Keratinocyte (primary cell): ENCODE measurements around the gene PHF14. TPM values are rescaled to one million over a fixed set of nuclear protein-coding genes. Genes with fewer than 3 reads are reported as not detected.

Experiments
- DNase-seq: peaks from one replicate; pipeline ENCODE4 v3.0.0-alpha.2; 2011; ENCODE audit warnings: low read depth, missing footprints, low spot score
- FAIRE-seq: peaks from 2 replicates; lab custom pipeline; 2011; peaks lifted over from hg19 to GRCh38; lab: Jason Lieb, UNC
- H2AFZ ChIP-seq: 2 replicates; pipeline ENCODE4 v1.6.0; 2012; ENCODE audit warnings: low read length, control low read depth, inconsistent platforms; ENCODE audit not compliant: control insufficient read depth
- H3K27ac ChIP-seq: 2 replicates; pipeline ENCODE4 v1.5.1; 2011; ENCODE audit warnings: low read length; ENCODE audit not compliant: control insufficient read depth, insufficient read depth
- H3K27me3 ChIP-seq: 3 replicates; pipeline ENCODE4 v1.6.0; 2011; ENCODE audit warnings: low read length; ENCODE audit not compliant: control insufficient read depth, insufficient read depth; ENCODE audit errors: extremely low read depth
- H3K36me3 ChIP-seq, 2 experiments: 2 replicates in 1 of 2; 3 replicates in 1 of 2; pipeline ENCODE4 v1.5.1; 2011; ENCODE audit warnings: low read length in 2 of 2, mild to moderate bottlenecking in 1 of 2; ENCODE audit not compliant: control insufficient read depth in 2 of 2, insufficient read depth in 2 of 2; ENCODE audit errors: extremely low read depth in 1 of 2
- H3K4me1 ChIP-seq: 3 replicates; pipeline ENCODE4 v1.5.1; 2011; ENCODE audit warnings: low read length; ENCODE audit not compliant: control insufficient read depth, insufficient read depth; ENCODE audit errors: extremely low read depth
- H3K4me2 ChIP-seq: 3 replicates; pipeline ENCODE4 v1.6.0; 2011; ENCODE audit warnings: low read depth, low read length; ENCODE audit not compliant: control insufficient read depth, insufficient read depth; ENCODE audit errors: extremely low read depth
- H3K4me3 ChIP-seq, 3 experiments: fragments of 200-600 bp in 1 of 3; sonication (generic) in 1 of 3; 2 replicates in 2 of 3; 3 replicates in 1 of 3; pipeline ENCODE4 v1.5.1; 2011 to 2016; ENCODE audit warnings: low read length in 3 of 3, mild to moderate bottlenecking in 3 of 3, control low read depth in 2 of 3, inconsistent platforms in 1 of 3, low read depth in 1 of 3, mixed read lengths in 1 of 3, mixed run types in 1 of 3, moderate library complexity in 1 of 3; ENCODE audit not compliant: control insufficient read depth in 2 of 3, insufficient read depth in 2 of 3; ENCODE audit errors: extremely low read depth in 1 of 3
- H3K79me2 ChIP-seq: 2 replicates; pipeline ENCODE4 v1.6.0; 2012; ENCODE audit warnings: low read length; ENCODE audit not compliant: control insufficient read depth, insufficient read depth
- H3K9ac ChIP-seq: 3 replicates; pipeline ENCODE4 v1.6.0; 2011; ENCODE audit warnings: low read length; ENCODE audit not compliant: control insufficient read depth, insufficient read depth; ENCODE audit errors: extremely low read depth
- H3K9me1 ChIP-seq: 3 replicates; pipeline ENCODE4 v1.6.0; 2011; ENCODE audit warnings: low read length; ENCODE audit not compliant: control insufficient read depth, insufficient read depth; ENCODE audit errors: extremely low read depth
- H3K9me3 ChIP-seq: 2 replicates; pipeline ENCODE4 v1.5.1; 2012; ENCODE audit warnings: low read depth, low read length; ENCODE audit not compliant: control insufficient read depth
- H4K20me1 ChIP-seq: 3 replicates; pipeline ENCODE4 v1.6.0; 2011; ENCODE audit warnings: low read length; ENCODE audit not compliant: control insufficient read depth, insufficient read depth; ENCODE audit errors: extremely low read depth
- EZH2 ChIP-seq: IDR thresholded peaks from one replicate; pipeline ENCODE4 v1.6.1; 2012; ENCODE audit warnings: inconsistent platforms, mild to moderate bottlenecking, low read length, moderate library complexity
- dilution Hi-C: fragments of 300-500 bp; cut with MboI; formaldehyde crosslinking; loops from one replicate; pipeline ENCODE4 v1.7.0; 2020; ENCODE audit warnings: low sequenced_read_pairs; ENCODE audit not compliant: extremely low pct_ligation_motif_present
- polyA plus RNA-seq, 5 experiments: library from polyadenylated mRNA; depleted of rRNA in 3 of 5; stranded (reverse) in 3 of 5; stranded (forward) in 1 of 5; unstranded in 1 of 5; fragments of >200 nt; gene quantifications; 1 replicate in 1 of 5; 2 replicates in 3 of 5; 3 replicates in 1 of 5; pipeline versions ENCODE4 v1.2.1 to v1.2.3, GENCODE V29; 2011 to 2012; ENCODE audit warnings: missing spikeins in 2 of 5, low read depth in 1 of 5, low replicate concordance in 1 of 5
- TF ChIP-seq, protein P1 (sequence below), 3 experiments: IDR thresholded peaks in 1 of 3; conservative IDR thresholded peaks in 1 of 3; optimal IDR thresholded peaks in 1 of 3; 2 replicates in 2 of 3; 3 replicates in 1 of 3; pipeline versions ENCODE3 to v1.5.1; 2011; ENCODE audit warnings: low read length in 3 of 3, mild to moderate bottlenecking in 3 of 3, moderate library complexity in 2 of 3, control low read depth in 1 of 3, inconsistent platforms in 1 of 3; ENCODE audit not compliant: insufficient read depth in 2 of 3; ENCODE audit errors: extremely low read depth in 1 of 3

Gene PHF14
- polyA plus RNA-seq, 1 donor (not counting 4 experiments of a cell fraction or from before 2014, with no cell fraction given): 16.9 TPM

- no peak overlapping the region for H2AFZ ChIP-seq
- no peak overlapping the region for H3K4me2 ChIP-seq
- no peaks in the 10 kb centered on the region for H3K4me1 ChIP-seq
- no peak for DNase-seq
- H3K9ac ChIP-seq: no peak overlapping the region
- no peak overlapping the region for H3K27ac ChIP-seq
- no peaks in the 10 kb centered on the region for H3K79me2 ChIP-seq
- no peak for FAIRE-seq
- H4K20me1 ChIP-seq: no peaks in the 10 kb centered on the region
- H3K9me3 ChIP-seq: no peaks in the 10 kb centered on the region
- dilution Hi-C loops: no loop called here
- H3K9me1 ChIP-seq: no peaks in the 10 kb centered on the region
- TF ChIP-seq, protein P1, sequence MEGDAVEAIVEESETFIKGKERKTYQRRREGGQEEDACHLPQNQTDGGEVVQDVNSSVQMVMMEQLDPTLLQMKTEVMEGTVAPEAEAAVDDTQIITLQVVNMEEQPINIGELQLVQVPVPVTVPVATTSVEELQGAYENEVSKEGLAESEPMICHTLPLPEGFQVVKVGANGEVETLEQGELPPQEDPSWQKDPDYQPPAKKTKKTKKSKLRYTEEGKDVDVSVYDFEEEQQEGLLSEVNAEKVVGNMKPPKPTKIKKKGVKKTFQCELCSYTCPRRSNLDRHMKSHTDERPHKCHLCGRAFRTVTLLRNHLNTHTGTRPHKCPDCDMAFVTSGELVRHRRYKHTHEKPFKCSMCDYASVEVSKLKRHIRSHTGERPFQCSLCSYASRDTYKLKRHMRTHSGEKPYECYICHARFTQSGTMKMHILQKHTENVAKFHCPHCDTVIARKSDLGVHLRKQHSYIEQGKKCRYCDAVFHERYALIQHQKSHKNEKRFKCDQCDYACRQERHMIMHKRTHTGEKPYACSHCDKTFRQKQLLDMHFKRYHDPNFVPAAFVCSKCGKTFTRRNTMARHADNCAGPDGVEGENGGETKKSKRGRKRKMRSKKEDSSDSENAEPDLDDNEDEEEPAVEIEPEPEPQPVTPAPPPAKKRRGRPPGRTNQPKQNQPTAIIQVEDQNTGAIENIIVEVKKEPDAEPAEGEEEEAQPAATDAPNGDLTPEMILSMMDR (optimal IDR thresholded peaks at IDR 0.05 in 1 of 3, IDR thresholded peaks at IDR 0.05 in 1 of 3, conservative IDR thresholded peaks at IDR 0.05 in 1 of 3; ENCODE audit: extremely low read depth in 1 of 3, insufficient read depth in 2 of 3, low read length in 3 of 3): no peak
- no peak for TF ChIP-seq EZH2
- no peaks in the 10 kb centered on the region for H3K27me3 ChIP-seq
- no peaks in the 10 kb centered on the region for H3K36me3 ChIP-seq
- H3K4me3 ChIP-seq: no peak overlapping the region
These were observed 217.4 kb downstream of the PHF14 start for GRCh38 chr7:11191081-11191480.

GRCh38 chr7:11191574-11192220 is 218.0 kb downstream of the PHF14 start:
- H3K27ac ChIP-seq: no peak overlapping the region
- dilution Hi-C loops: no loop called here
- H3K79me2 ChIP-seq: no peaks in the 10 kb centered on the region
- H3K4me3 ChIP-seq: no peak overlapping the region
- TF ChIP-seq EZH2: no peak
- TF ChIP-seq, protein P1 (optimal IDR thresholded peaks at IDR 0.05 in 1 of 3, IDR thresholded peaks at IDR 0.05 in 1 of 3, conservative IDR thresholded peaks at IDR 0.05 in 1 of 3; ENCODE audit: extremely low read depth in 1 of 3, insufficient read depth in 2 of 3, low read length in 3 of 3): no peak
- DNase-seq (no peak), FAIRE-seq (no peak)
- no peaks in the 10 kb centered on the region for H3K9me1 ChIP-seq
- no peaks in the 10 kb centered on the region for H3K27me3 ChIP-seq
- H3K4me2 ChIP-seq: no peak overlapping the region
- H3K4me1 ChIP-seq: no peaks in the 10 kb centered on the region
- no peak overlapping the region for H3K9ac ChIP-seq
- H3K36me3 ChIP-seq: no peaks in the 10 kb centered on the region
- H4K20me1 ChIP-seq: no peaks in the 10 kb centered on the region
- no peak overlapping the region for H2AFZ ChIP-seq
- H3K9me3 ChIP-seq: no peaks in the 10 kb centered on the region
